Renal cortex interstitium (tissue), 11 donors: ENCODE data around the gene ACD. TPM values are rescaled to one million over a fixed set of nuclear protein-coding genes. Genes with fewer than 3 reads are reported as not detected.

Experiments used
- DNase-seq, 11 donors: peaks; one replicate each; pipeline ENCODE4 v3.0.0-alpha.2; 2013; ENCODE audit warnings: low read depth in 9 of 11, low spot score in 4 of 11; ENCODE audit errors: extremely low read depth in 1 of 11
- polyA plus RNA-seq, 3 donors: library from polyadenylated mRNA; unstranded; fragments of 120-200 nt; gene quantifications; one replicate each; pipeline ENCODE4 v1.2.1, GENCODE V29; 2013; ENCODE audit not compliant: insufficient read length in 3 of 3

The ACD gene
- polyA plus RNA-seq, 3 donors, result 19.8 to 29.5 (median 25.4) TPM

GRCh38 chr16:67679935-67680897, 20.2 kb upstream of the ACD start:
- DNase-seq, result no peak

GRCh38 chr16:67678354-67679023, 18.4 kb upstream of the ACD start:
- DNase-seq, result no peak

GRCh38 chr16:67677712-67678111, 17.7 kb upstream of the ACD start:
- no peak for DNase-seq

GRCh38 chr16:67676939-67677338, 16.9 kb upstream of the ACD start:
- no peak for DNase-seq

- no peak for DNase-seq
Measured at GRCh38 chr16:67676516-67676915, 16.5 kb upstream of the ACD start.

GRCh38 chr16:67675999-67676398, 15.9 kb upstream of the ACD start:
- DNase-seq, result no peak

GRCh38 chr16:67675579-67675935, 15.5 kb upstream of the ACD start:
- no peak for DNase-seq

- no peak for DNase-seq
Measured at GRCh38 chr16:67674851-67675578, 15.0 kb upstream of the ACD start.

- no peak for DNase-seq
Measured at GRCh38 chr16:67673712-67674580, 13.9 kb upstream of the ACD start.

GRCh38 chr16:67672739-67673662, 12.9 kb upstream of the ACD start:
- DNase-seq, result no peak

- no peak for DNase-seq
Measured at GRCh38 chr16:67672306-67672705, 12.2 kb upstream of the ACD start.

- DNase-seq, result no peak
Measured at GRCh38 chr16:67669499-67670101, 9.5 kb upstream of the ACD start.

- DNase-seq, result no peak
Measured at GRCh38 chr16:67668495-67669157, 8.6 kb upstream of the ACD start.

- peak; percentile 64 to 87 (median 79) for DNase-seq
Measured at GRCh38 chr16:67667817-67668494, 7.9 kb upstream of the ACD start.

GRCh38 chr16:67667453-67667816, 7.4 kb upstream of the ACD start:
- no peak for DNase-seq
